CD4-positive, alpha-beta T cell treated with Interleukin-21 for 1 hour (primary cell): Measurements from ENCODE around the gene CCL8.

Experiments
- DNase-seq: peaks from one replicate; pipeline ENCODE4 v3.0.0-alpha.2; 2020

CCL8 gene

GRCh38 chr17:34319039-34319483 lies at the start of gene CCL8:
Gene CCL8, plus strand, starts transcription at chr17:34319435. Its CDS starts 67 bp downstream, at chr17:34319502.
- DNase-seq, result no peak

- DNase-seq, result no peak
These were observed 49.3 kb upstream of the CCL8 start, which contains the start of gene CCL7 for GRCh38 chr17:34269969-34270368. Gene CCL7, plus strand, starts transcription at chr17:34270221. Its CDS starts 70 bp downstream, at chr17:34270291.

- no peak for DNase-seq
These were observed 43.4 kb upstream of the CCL8 start for GRCh38 chr17:34275881-34276280.

GRCh38 chr17:34276826-34277225 lies 42.4 kb upstream of the CCL8 start:
- no peak for DNase-seq

GRCh38 chr17:34283571-34283970 lies 35.7 kb upstream of the CCL8 start:
- no peak for DNase-seq

GRCh38 chr17:34285286-34285792 lies 33.9 kb upstream of the CCL8 start, which contains the start of gene CCL11:
Gene CCL11, plus strand, starts transcription at chr17:34285742. Its CDS starts 67 bp downstream, at chr17:34285809.
- DNase-seq, result no peak

- no peak for DNase-seq
These were observed 31.4 kb upstream of the CCL8 start for GRCh38 chr17:34287875-34288274.

- no peak for DNase-seq
These were observed 28.6 kb upstream of the CCL8 start for GRCh38 chr17:34290586-34290985.

GRCh38 chr17:34291721-34292348 lies 27.4 kb upstream of the CCL8 start:
- DNase-seq, result no peak

GRCh38 chr17:34299027-34299426 lies 20.2 kb upstream of the CCL8 start:
- DNase-seq, result no peak

GRCh38 chr17:34299956-34300577 lies 19.2 kb upstream of the CCL8 start:
- DNase-seq, result no peak

GRCh38 chr17:34300652-34301370 lies 18.4 kb upstream of the CCL8 start:
- no peak for DNase-seq

- DNase-seq, result no peak
These were observed 17.2 kb upstream of the CCL8 start for GRCh38 chr17:34301986-34302385.

GRCh38 chr17:34302636-34303035 lies 16.6 kb upstream of the CCL8 start:
- no peak for DNase-seq

- DNase-seq, result no peak
These were observed 15.6 kb upstream of the CCL8 start for GRCh38 chr17:34303606-34304005.

GRCh38 chr17:34305061-34305460 lies 14.2 kb upstream of the CCL8 start:
- DNase-seq, result no peak

- no peak for DNase-seq
These were observed 13.6 kb upstream of the CCL8 start for GRCh38 chr17:34305606-34306005.

GRCh38 chr17:34306466-34306865 lies 12.8 kb upstream of the CCL8 start:
- DNase-seq, result no peak

- no peak for DNase-seq
These were observed 12.1 kb upstream of the CCL8 start for GRCh38 chr17:34307110-34307509.

- no peak for DNase-seq
These were observed 10.9 kb upstream of the CCL8 start for GRCh38 chr17:34308371-34308770.

- no peak for DNase-seq
These were observed 7.9 kb upstream of the CCL8 start for GRCh38 chr17:34311291-34311690.

GRCh38 chr17:34312080-34312479 lies 7.2 kb upstream of the CCL8 start:
- DNase-seq, result no peak

- no peak for DNase-seq
These were observed 6.1 kb upstream of the CCL8 start for GRCh38 chr17:34313164-34313563.

- no peak for DNase-seq
These were observed 5.0 kb upstream of the CCL8 start for GRCh38 chr17:34314279-34314678.
